Glutamatergic neuron (in vitro differentiated cells): ENCODE results near the gene ADGRG3. TPM values are rescaled to one million over a fixed set of nuclear protein-coding genes. Genes with fewer than 3 reads are reported as not detected.
A peak's percentile ranks its signal among the peaks of the same experiment; 100 is the strongest.

Source experiments
- DNase-seq: peaks from one replicate; pipeline ENCODE4 v3.0.0; 2022
- H3K27ac Mint-ChIP-seq: one replicate; pipeline ENCODE4 v1.8.0; 2020; ENCODE audit warnings: mild to moderate bottlenecking, mixed read lengths, inconsistent platforms; ENCODE audit not compliant: unreplicated experiment
- H3K27me3 Mint-ChIP-seq: one replicate; pipeline ENCODE4 v1.8.0; 2020; ENCODE audit warnings: mild to moderate bottlenecking, moderate library complexity, mixed read lengths, inconsistent platforms; ENCODE audit not compliant: unreplicated experiment
- H3K36me3 Mint-ChIP-seq: one replicate; pipeline ENCODE4 v1.8.0; 2020; ENCODE audit warnings: mild to moderate bottlenecking, mixed read lengths, inconsistent platforms; ENCODE audit not compliant: unreplicated experiment
- H3K4me1 Mint-ChIP-seq: one replicate; pipeline ENCODE4 v1.8.0; 2020; ENCODE audit warnings: mild to moderate bottlenecking, low read depth, mixed read lengths, inconsistent platforms; ENCODE audit not compliant: unreplicated experiment
- H3K4me3 Mint-ChIP-seq: one replicate; pipeline ENCODE4 v1.8.0; 2020; ENCODE audit warnings: mild to moderate bottlenecking, mixed read lengths, inconsistent platforms; ENCODE audit not compliant: unreplicated experiment
- H3K9me3 Mint-ChIP-seq: one replicate; pipeline ENCODE4 v1.8.0; 2020; ENCODE audit warnings: mild to moderate bottlenecking, moderate library complexity, mixed read lengths, inconsistent platforms; ENCODE audit not compliant: unreplicated experiment
- CTCF ChIP-seq: fragments of 200-600 bp; sonication (generic); IDR thresholded peaks from one replicate; pipeline ENCODE4 v1.5.0; 2021; ENCODE audit not compliant: partially characterized antibody, unreplicated experiment
- total RNA-seq: library from RNA; stranded (reverse); fragmentation: NEBNext Ultra II Directional; extraction: Animal tissue kit (Norgen Biotek cat#: 25700); gene quantifications from one replicate; pipeline ENCODE4 v1.2.1, GENCODE V29; 2021; ENCODE audit not compliant: unreplicated experiment

Gene ADGRG3
- total RNA-seq, 1 donor from 2014 or later = not detected

- no peak overlapping the region for H3K27ac Mint-ChIP-seq
Measured at GRCh38 chr16:57722651-57723050, 54.5 kb downstream of the ADGRG3 start.

DNA sequence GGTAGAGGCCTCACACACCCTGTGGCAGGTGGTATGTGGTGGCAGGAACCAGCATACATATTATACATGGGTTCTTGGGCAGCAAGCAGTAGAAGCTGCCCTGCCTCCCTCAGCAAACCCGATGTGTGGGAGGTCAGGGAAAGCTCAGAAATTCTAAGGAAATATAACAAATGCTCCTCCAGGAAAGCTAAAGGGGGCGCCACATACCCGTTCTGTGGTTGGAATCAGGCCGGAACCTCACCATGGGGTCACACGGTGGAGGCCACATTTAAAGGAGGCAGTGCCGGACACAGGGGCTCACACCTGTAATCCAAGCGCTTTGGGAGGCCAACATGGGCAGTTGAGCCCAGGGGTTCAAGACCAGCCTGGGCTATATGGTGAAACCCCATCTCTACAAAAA lies 55.1 kb downstream of the ADGRG3 start:
- Mint-ChIP-seq H3K4me1 (no peaks in the 10 kb centered on the region), H3K4me3 (no peak overlapping the region), H3K36me3 (no peaks in the 10 kb centered on the region), H3K9me3 (peaks cover 5% of the 10 kb centered on the region), H3K27ac (no peak overlapping the region), H3K27me3 (peaks cover 5% of the 10 kb centered on the region)
- TF ChIP-seq CTCF = peak; percentile 28
- DNase-seq = peak; percentile 46

More at GRCh38 chr16:57722651-57723050, 54.5 kb downstream of the ADGRG3 start:
- no peaks in the 10 kb centered on the region for H3K36me3 Mint-ChIP-seq
- DNase-seq = no peak
- H3K9me3 Mint-ChIP-seq = peaks cover 5% of the 10 kb centered on the region
- no peak overlapping the region for H3K4me3 Mint-ChIP-seq
- no peak for TF ChIP-seq CTCF
- H3K27me3 Mint-ChIP-seq = peaks cover 3% of the 10 kb centered on the region
- no peaks in the 10 kb centered on the region for H3K4me1 Mint-ChIP-seq

DNA sequence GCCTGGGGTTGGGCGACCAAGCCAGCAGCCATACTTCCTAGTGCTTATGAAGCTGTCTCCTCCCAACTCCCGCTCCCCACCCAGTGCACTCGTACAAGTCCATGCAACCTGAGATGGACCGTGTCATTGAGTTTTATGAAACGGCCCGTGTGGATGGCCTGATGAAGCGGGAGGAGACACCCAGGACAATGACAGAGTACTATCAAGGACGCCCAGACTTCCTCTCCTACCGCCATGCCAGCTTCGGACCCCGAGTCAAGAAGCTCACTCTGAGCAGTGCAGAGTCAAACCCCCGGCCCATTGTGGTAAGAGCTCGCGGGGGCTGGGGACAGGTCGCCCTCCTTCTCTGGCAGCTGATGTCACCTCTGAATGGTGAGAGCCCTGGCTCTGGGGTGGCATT lies 56.4 kb downstream of the ADGRG3 start:
- no peak for TF ChIP-seq CTCF
- Mint-ChIP-seq H3K9me3 (peaks cover under 1% of the 10 kb centered on the region), H3K36me3 (no peaks in the 10 kb centered on the region)

DNA sequence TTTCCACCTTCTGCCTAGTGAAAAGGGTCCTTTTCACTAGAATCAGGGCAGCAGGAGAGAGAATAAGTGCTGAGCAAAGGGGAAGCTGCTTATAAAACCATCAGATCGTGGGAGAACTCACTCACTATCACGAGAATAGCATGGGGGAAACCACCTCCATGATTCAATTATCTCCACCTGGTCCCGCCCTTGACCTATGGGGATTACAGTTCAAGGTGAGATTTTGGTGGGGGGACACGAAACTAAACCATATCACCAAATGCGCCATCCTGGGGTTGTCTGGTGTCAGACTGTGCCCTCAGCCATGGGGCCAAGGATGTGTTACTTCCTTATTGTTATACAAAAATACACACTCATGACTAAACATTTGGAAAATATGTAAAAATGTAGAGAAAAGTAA lies 57.0 kb downstream of the ADGRG3 start:
- no peak overlapping the region for H3K27ac Mint-ChIP-seq
- peaks cover 2% of the 10 kb centered on the region for H3K27me3 Mint-ChIP-seq
- no peaks in the 10 kb centered on the region for H3K9me3 Mint-ChIP-seq
- H3K4me3 Mint-ChIP-seq = no peak overlapping the region
- H3K4me1 Mint-ChIP-seq = no peaks in the 10 kb centered on the region
- no peak for DNase-seq
- TF ChIP-seq CTCF = no peak
- no peaks in the 10 kb centered on the region for H3K36me3 Mint-ChIP-seq

More for the DNA sequence above, 56.4 kb downstream of the ADGRG3 start:
- no peak for DNase-seq
- Mint-ChIP-seq H3K27ac (no peak overlapping the region), H3K4me1 (no peaks in the 10 kb centered on the region), H3K27me3 (peaks cover 2% of the 10 kb centered on the region), H3K4me3 (no peak overlapping the region)

- Mint-ChIP-seq H3K4me3 (no peak overlapping the region), H3K36me3 (no peaks in the 10 kb centered on the region), H3K9me3 (no peaks in the 10 kb centered on the region), H3K4me1 (no peaks in the 10 kb centered on the region), H3K27me3 (peaks cover 2% of the 10 kb centered on the region), H3K27ac (no peak overlapping the region)
- no peak for DNase-seq
- TF ChIP-seq CTCF = no peak
Measured at GRCh38 chr16:57725554-57725953, 57.4 kb downstream of the ADGRG3 start.
